Measurements from ENCODE around the gene ACOX3.

ACOX3 gene

DNA sequence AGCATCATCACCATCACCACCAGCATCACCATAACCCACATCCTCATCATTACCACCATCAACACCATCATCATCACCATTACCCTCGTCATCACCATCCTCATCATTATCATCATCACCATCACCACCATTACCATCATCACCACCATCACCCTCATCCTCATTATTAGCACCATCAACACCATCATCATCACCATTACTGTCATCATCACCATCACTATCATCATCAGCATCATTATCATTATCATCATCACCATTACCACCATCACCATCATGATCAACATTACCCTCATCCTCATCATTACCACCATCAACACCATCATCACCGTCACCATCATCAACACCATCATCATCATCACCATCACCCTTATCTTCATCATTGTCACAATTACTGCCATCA is 119.3 kb downstream of the ACOX3 start:
- no peak for DNase-seq (ENCODE audit: low spot score)

DNA sequence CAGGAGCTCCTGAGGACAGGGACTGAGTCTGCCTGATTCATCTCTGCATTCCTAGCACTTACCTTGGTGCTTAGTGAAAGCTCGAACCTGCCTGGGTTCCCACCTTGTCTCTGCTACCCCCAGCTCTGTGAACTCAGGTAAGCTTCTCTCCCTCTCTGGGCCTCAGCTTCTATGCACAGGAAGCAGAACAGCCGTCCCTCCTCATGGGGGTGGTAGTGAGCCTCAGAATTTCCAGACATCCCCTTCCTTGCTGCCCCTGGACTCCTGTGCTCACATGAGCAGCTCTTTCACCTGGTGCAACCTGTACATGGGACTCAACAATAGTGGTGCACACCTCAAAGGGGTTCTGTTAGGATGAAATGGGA is 120.2 kb downstream of the ACOX3 start:
- no peak for DNase-seq (ENCODE audit: low spot score)

DNA sequence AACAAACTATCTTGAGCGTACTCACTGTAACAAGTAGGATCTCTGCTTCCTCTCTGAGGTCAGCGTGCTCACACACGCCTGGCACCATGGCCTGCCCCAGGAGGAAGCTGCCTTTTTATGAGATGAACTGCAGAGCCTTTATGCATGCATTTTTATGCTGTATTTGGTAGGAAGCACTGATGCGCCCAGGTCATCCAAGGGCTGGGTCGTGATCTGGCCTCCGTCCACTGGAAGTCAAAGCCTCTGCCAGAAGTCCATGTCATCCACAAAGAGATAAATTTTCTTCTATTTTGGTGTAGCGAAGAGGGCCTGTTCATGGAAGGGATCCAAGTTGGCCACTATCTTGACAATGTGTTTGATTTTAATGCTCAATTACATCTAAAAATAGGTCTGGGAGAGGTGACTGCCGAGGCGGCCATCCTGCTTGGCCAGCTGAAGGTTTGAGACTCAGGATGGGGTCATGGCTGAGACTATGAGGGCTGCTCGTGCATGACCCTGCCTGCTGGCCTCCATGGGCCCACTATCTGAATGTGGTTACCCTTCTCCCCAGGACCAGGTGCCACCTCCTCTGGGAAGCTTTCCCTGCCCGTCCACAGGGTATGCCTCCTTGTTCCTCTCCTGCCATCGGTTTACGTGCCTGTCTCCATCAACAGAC is 120.7 kb downstream of the ACOX3 start:
- DNase-seq (ENCODE audit: low spot score) = no peak

DNA sequence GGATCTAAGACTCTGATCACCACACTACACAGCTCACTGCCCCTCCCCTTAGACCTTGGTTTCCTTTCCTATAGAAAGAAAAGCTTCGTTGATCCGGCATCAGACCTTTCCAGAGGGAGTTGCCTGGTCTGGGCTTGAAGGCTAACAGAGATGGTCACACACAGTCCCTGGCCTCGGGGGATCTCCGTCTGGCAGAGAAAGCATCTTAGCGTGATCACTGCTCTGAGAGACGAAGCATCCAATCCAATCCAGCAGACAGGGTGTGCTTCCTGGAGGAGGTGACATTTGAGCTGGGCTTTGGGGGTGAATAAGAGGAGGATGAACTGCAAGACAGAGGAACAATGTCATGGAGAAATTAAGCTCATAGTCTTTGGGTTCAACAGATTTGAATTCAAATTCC is 121.5 kb downstream of the ACOX3 start:
- DNase-seq (ENCODE audit: low spot score) = no peak

DNA sequence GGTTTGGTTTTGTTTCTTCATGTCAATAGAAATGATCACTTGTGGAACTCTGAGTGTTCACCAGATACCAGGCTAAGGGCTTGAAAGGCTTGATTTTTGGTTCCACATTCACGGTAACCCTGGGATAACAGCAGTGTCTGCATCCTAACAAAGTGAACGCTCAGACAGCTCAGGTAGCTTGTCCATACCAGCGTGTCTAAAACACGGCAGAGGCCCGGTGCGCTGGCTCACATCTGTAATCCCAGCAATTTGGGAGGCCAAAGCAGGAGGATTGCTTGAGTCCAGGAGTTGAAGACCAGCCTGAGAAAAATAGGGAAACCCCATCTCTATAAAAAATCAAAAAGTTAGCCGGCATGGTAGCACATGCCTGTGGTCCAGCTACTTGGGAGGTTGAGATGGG is 122.0 kb downstream of the ACOX3 start:
- DNase-seq (ENCODE audit: low spot score) = no peak

DNA sequence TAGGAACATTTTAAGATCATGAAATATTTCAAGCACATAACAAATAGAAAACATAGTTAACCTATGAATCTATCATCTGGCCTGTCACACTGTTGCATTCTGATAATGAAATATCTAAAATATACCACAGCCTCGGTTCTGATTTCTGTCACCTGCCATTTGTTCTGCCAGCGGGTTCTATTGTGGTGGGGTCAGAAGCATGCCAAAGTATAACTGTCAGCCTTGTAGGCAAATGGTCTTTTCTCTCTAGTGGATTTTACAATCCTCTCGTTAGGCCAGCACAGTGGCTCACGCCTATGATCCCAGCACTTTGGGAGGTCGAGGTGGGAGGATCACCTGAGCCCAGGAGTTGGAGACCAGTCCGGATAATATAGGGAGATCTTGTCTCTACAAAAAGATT is 123.0 kb downstream of the ACOX3 start:
- no peak for DNase-seq (ENCODE audit: low spot score)

DNA sequence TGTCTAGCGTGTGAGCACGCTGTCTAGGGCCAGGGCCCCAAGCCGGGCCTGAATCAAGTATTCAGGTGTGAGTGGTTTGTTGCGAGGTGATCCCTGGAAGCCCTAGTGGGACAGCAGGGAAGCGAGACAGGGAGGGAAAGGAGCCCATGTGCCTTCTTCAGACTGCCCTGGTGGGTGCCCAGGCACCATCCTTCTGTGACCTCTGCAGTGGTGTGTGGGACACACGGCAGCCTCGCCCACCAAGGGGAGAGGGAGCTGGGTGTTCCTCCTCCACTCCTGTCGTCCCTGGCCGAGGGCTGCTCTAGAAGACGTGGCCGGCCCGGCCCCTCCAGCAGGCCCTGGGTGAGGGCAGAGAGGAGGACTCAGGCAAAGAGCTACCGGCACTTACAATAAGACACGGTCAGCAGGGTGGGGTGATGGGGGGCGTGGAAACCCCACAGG is 123.6 kb downstream of the ACOX3 start:
- DNase-seq (ENCODE audit: low spot score) = no peak

Measured in GM03348 (cell line).